Bronchial epithelial cell (primary cell): ENCODE results near the gene NWD2. TPM values are rescaled to one million over a fixed set of nuclear protein-coding genes. Genes with fewer than 3 reads are reported as not detected.

ENCODE experiments used
- DNase-seq: peaks from one replicate; pipeline ENCODE4 v3.0.0-alpha.2; 2010; ENCODE audit warnings: low read depth
- FAIRE-seq: peaks from 2 replicates; lab custom pipeline; 2011; peaks lifted over from hg19 to GRCh38; lab: Jason Lieb, UNC
- H3K27me3 ChIP-seq: 2 replicates; pipeline ENCODE4 v1.5.1; 2011; ENCODE audit warnings: low read length; ENCODE audit not compliant: control insufficient read depth, insufficient read depth
- H3K36me3 ChIP-seq: 2 replicates; pipeline ENCODE4 v1.5.1; 2011; ENCODE audit warnings: low read length; ENCODE audit not compliant: control insufficient read depth, insufficient read depth
- H3K4me3 ChIP-seq: 2 replicates; pipeline ENCODE4 v1.5.1; 2011; ENCODE audit warnings: mild to moderate bottlenecking, low read depth, low read length, control low read depth
- CTCF ChIP-seq: IDR thresholded peaks from 2 replicates; pipeline ENCODE4 v1.5.1; 2011; ENCODE audit warnings: mild to moderate bottlenecking, moderate library complexity, low read length, control low read depth, inconsistent platforms; ENCODE audit not compliant: insufficient read depth, severe bottlenecking
- total RNA-seq: library from RNA; depleted of rRNA; stranded (reverse); fragments of >200 nt; gene quantifications from 2 replicates; pipeline ENCODE4 v1.2.1, GENCODE V29; 2014

The NWD2 gene
- total RNA-seq, 1 donor from 2014 or later = 0.26 TPM

- no peak for TF ChIP-seq CTCF
- no peaks in the 10 kb centered on the region for H3K27me3 ChIP-seq
- no peak overlapping the region for H3K4me3 ChIP-seq
- no peaks in the 10 kb centered on the region for H3K36me3 ChIP-seq
- FAIRE-seq = no peak
- DNase-seq = no peak
Measured at GRCh38 chr4:37471093-37471492, 226.6 kb downstream of the NWD2 start.

GRCh38 chr4:37471971-37472370 is 227.4 kb downstream of the NWD2 start:
- DNase-seq = peak; percentile 78

GRCh38 chr4:37473807-37474206 is 229.3 kb downstream of the NWD2 start:
- DNase-seq (no peak), FAIRE-seq (no peak)
- TF ChIP-seq CTCF = no peak
- Histone ChIP-seq H3K4me3 (no peak overlapping the region), H3K27me3 (no peaks in the 10 kb centered on the region), H3K36me3 (no peaks in the 10 kb centered on the region)

More at GRCh38 chr4:37471971-37472370, 227.4 kb downstream of the NWD2 start:
- TF ChIP-seq CTCF = no peak
- no peak overlapping the region for H3K4me3 ChIP-seq
- peak; percentile 7 for FAIRE-seq
- no peaks in the 10 kb centered on the region for H3K36me3 ChIP-seq
- no peaks in the 10 kb centered on the region for H3K27me3 ChIP-seq

- TF ChIP-seq CTCF = no peak
- FAIRE-seq = no peak
- Histone ChIP-seq H3K27me3 (no peaks in the 10 kb centered on the region), H3K4me3 (no peak overlapping the region), H3K36me3 (no peaks in the 10 kb centered on the region)
- DNase-seq = no peak
Measured at GRCh38 chr4:37475087-37475486, 230.5 kb downstream of the NWD2 start.

GRCh38 chr4:37475776-37476175 is 231.2 kb downstream of the NWD2 start:
- FAIRE-seq = no peak

More at GRCh38 chr4:37475776-37476175, 231.2 kb downstream of the NWD2 start:
- Histone ChIP-seq H3K4me3 (no peak overlapping the region), H3K36me3 (no peaks in the 10 kb centered on the region), H3K27me3 (no peaks in the 10 kb centered on the region)
- no peak for TF ChIP-seq CTCF
- DNase-seq = no peak
